Fibroblast of the aortic adventitia (primary cell): ENCODE measurements around the gene TMEM59L. TPM values are rescaled to one million over a fixed set of nuclear protein-coding genes. Genes with fewer than 3 reads are reported as not detected.

Experiments
- DNase-seq: peaks from one replicate; pipeline ENCODE4 v3.0.0-alpha.2; 2010; ENCODE audit warnings: low read depth
- H3K4me3 ChIP-seq: 2 replicates; pipeline ENCODE4 v1.5.1; 2011; ENCODE audit warnings: low read depth, mild to moderate bottlenecking, control low read depth, low read length, moderate library complexity
- total RNA-seq: library from RNA; depleted of rRNA; stranded (reverse); fragments of >200 nt; gene quantifications from 2 replicates; pipeline ENCODE4 v1.2.3, GENCODE V29; 2012; ENCODE audit warnings: low replicate concordance
- TF ChIP-seq, protein P1 (sequence below): IDR thresholded peaks from 2 replicates; pipeline ENCODE4 v1.5.1; 2011; ENCODE audit warnings: mild to moderate bottlenecking, low read length, control low read depth, inconsistent platforms; ENCODE audit not compliant: insufficient read depth

TMEM59L gene
- total RNA-seq, 1 donor: 2.2 TPM

- TF ChIP-seq, protein P1, sequence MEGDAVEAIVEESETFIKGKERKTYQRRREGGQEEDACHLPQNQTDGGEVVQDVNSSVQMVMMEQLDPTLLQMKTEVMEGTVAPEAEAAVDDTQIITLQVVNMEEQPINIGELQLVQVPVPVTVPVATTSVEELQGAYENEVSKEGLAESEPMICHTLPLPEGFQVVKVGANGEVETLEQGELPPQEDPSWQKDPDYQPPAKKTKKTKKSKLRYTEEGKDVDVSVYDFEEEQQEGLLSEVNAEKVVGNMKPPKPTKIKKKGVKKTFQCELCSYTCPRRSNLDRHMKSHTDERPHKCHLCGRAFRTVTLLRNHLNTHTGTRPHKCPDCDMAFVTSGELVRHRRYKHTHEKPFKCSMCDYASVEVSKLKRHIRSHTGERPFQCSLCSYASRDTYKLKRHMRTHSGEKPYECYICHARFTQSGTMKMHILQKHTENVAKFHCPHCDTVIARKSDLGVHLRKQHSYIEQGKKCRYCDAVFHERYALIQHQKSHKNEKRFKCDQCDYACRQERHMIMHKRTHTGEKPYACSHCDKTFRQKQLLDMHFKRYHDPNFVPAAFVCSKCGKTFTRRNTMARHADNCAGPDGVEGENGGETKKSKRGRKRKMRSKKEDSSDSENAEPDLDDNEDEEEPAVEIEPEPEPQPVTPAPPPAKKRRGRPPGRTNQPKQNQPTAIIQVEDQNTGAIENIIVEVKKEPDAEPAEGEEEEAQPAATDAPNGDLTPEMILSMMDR: no peak
- no peak for DNase-seq
- no peak overlapping the region for H3K4me3 ChIP-seq
Measured at GRCh38 chr19:18576383-18576782, 36.3 kb upstream of the TMEM59L start.

DNA sequence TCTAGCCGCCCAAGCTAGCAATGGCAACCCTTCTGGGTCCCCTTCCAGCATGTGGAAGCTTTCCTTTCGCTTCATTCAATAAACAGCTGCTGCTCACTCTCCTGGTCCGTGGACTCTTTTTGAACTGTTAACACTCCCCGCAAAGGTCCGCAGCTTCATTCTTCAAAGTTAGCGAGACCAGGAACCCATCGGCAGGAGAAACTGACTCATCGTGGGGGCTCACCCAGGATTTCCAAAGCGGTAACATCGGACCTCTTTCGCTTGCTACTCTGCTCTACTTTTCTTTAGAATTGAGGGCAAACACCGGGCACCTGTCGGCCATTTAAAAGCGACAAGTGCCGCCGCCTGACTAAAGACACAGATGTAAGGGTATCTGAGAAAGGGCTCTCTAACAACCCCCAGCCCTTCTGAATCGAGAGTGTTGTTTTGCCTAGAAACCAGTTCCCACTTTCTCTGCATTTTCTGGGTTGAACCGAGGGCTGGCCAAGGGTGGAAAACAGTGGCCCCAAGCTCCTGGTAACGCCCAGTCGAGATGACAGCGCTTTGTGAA, 35.2 kb upstream of the TMEM59L start:
- TF ChIP-seq, protein P1: no peak
- H3K4me3 ChIP-seq: no peak overlapping the region
- DNase-seq: no peak

- DNase-seq: no peak
- TF ChIP-seq, protein P1: no peak
- H3K4me3 ChIP-seq: no peak overlapping the region
Measured at GRCh38 chr19:18580311-18580710, 32.4 kb upstream of the TMEM59L start.

DNA sequence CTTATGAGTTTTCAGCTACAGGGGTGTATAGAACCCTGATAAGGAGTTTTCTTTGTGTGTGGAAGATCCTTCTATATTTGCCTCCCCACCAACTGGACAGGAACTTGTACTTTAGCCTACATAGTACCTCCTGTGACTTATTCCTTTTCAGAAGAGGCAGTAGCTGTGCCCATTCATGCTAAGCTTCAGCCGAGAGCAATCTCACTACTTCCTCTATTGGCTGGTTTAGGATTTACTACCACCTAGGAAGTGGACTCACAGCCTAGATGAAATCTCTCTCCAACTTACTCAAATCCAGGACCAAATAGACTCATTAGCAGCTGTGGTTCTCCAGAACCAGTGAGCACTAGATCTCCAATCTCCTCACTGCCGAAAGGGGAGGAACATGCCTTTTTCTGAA, 26.4 kb upstream of the TMEM59L start:
- TF ChIP-seq, protein P1: peak; percentile 22
- no peak for DNase-seq
- H3K4me3 ChIP-seq: no peak overlapping the region

DNA sequence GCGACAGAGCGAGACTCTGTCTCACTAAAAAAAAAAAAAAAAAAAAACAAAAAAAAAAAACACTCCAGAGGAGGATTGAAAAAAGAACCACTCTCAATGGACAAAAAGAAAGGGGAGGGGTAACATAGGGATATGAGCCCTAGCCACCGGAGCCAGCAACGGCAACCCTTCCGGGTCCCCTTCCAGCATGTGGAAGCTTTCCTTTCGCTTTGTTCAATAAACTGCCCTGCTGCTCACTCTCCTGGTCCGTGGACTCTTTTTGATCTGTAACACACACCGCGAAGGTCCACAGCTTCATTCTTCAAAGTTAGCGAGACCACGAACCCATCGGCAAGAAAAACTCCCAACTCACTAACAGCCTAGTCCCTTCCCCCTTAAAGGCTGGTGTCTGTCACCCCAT, 25.1 kb upstream of the TMEM59L start:
- DNase-seq: no peak
- no peak overlapping the region for H3K4me3 ChIP-seq
- TF ChIP-seq, protein P1: no peak

DNA sequence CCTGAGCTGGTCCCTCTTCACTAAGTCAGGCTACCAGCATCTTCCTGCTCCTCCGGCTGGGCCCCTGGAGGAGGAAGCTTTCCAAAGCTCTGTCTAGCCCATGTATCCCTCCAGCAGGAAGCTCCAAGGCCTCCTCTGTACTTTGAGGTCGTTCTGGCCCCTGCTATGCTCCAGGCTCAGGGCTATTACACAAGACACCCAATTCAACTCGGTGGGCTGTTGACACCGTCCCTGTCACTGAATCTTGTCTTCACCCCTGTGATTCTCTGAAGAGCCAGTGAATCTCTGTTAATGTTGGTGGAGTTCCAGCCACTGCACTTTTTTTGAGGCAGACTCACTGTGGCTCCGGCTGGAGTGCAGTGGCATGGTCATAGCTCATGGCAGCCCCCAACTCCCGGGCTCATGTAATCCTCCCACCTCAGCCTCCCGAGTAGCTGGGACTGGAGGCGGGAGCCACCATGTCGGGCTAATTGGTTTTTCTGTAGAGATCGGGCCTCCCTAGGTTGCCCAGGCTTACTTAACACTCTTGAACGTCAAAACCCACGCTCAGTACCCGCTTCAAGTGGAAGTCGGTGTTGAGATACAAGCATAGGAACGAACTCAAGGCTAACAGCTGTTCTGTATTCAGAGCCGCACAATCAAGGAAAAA, 24.6 kb upstream of the TMEM59L start:
- TF ChIP-seq, protein P1: no peak
- peak overlapping the region; percentile 72 for H3K4me3 ChIP-seq
- no peak for DNase-seq
